ENCODE data around the gene CMBL. TPM values are rescaled to one million over a fixed set of nuclear protein-coding genes. Genes with fewer than 3 reads are reported as not detected.
A peak's percentile ranks its signal among the peaks of the same experiment; 100 is the strongest.

Gene CMBL
- total RNA-seq, 2 experiments from 2014 or later, result 1.2 to 1.4 TPM

- DNase-seq, result no peak
- Mint-ChIP-seq H3K27ac (peak overlapping the region; percentile 81), H3K4me3 (no peak overlapping the region), H3K9me3 (no peaks in the 10 kb centered on the region), H3K4me1 (ENCODE audit: low read depth) (peaks cover 56% of the 10 kb centered on the region), H3K27me3 (no peaks in the 10 kb centered on the region), H3K36me3 (ENCODE audit: low read depth) (peaks cover 70% of the 10 kb centered on the region)
- POLR2A ChIA-PET, result interaction anchor here (0.9 to 1.5 kb wide), 4 partner anchors 10 to 29 kb away, joined by 3 to 6 read pairs (median 3); no protein-coding TSS in a partner anchor
- ATAC-seq, result no peak
- CTCF ChIA-PET, result interaction anchor here (0.6 kb wide), 1 partner anchor 29 kb away, joined by 3 read pairs; no protein-coding TSS in a partner anchor
- TF ChIP-seq, protein P1, sequence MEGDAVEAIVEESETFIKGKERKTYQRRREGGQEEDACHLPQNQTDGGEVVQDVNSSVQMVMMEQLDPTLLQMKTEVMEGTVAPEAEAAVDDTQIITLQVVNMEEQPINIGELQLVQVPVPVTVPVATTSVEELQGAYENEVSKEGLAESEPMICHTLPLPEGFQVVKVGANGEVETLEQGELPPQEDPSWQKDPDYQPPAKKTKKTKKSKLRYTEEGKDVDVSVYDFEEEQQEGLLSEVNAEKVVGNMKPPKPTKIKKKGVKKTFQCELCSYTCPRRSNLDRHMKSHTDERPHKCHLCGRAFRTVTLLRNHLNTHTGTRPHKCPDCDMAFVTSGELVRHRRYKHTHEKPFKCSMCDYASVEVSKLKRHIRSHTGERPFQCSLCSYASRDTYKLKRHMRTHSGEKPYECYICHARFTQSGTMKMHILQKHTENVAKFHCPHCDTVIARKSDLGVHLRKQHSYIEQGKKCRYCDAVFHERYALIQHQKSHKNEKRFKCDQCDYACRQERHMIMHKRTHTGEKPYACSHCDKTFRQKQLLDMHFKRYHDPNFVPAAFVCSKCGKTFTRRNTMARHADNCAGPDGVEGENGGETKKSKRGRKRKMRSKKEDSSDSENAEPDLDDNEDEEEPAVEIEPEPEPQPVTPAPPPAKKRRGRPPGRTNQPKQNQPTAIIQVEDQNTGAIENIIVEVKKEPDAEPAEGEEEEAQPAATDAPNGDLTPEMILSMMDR (IDR thresholded peaks at IDR 0.05), result no peak
- intact Hi-C loops (cut with micrococcal nuclease), result loop anchor here (5.0 kb wide), 1 partner anchor 98 kb away; the partner anchor contains the start of gene MARCHF6
Observed at GRCh38 chr5:10254686-10255085, 53.0 kb downstream of the CMBL start.

DNA sequence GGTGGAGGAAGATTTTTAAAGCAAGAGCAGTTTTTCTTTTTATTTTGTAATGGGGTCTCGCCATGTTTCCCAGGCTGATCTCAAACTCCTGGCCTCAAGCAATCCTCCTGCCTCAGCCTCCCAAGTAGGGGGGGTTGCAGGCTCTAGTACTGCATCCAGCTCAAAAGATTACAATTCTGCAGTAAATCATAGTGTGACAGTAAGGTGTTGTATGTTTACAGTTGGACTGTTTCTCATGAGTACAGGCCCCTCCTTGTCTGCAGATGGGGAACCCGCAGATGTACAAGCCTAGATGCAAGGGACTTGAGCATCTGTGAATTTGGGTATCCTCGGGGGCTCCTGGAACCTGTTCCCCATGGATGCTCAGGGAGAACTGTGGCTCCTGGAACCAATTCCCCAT is 54.3 kb downstream of the CMBL start:
- DNase-seq (no peak), ATAC-seq (no peak)
- H3K4me1 Mint-ChIP-seq (ENCODE audit: low read depth), result peaks cover 60% of the 10 kb centered on the region
- H3K27ac Mint-ChIP-seq, result peak overlapping the region; percentile 81
- no peaks in the 10 kb centered on the region for H3K27me3 Mint-ChIP-seq
- ChIA-PET CTCF (no interaction called here), POLR2A (interaction anchor here (0.6 to 1.5 kb wide), 2 partner anchors 9 to 21 kb away, joined by 3 to 5 read pairs; no protein-coding TSS in a partner anchor)
- H3K36me3 Mint-ChIP-seq (ENCODE audit: low read depth), result peaks cover 61% of the 10 kb centered on the region
- TF ChIP-seq, protein P1 (IDR thresholded peaks at IDR 0.05), result no peak
- H3K4me3 Mint-ChIP-seq, result peak overlapping the region; percentile 34
- intact Hi-C loops (cut with micrococcal nuclease), result loop anchor here (5.0 kb wide), 1 partner anchor 99 kb away; the partner anchor contains the start of gene MARCHF6
- H3K9me3 Mint-ChIP-seq, result no peaks in the 10 kb centered on the region

- CTCF ChIA-PET, result interaction anchor here (1.5 kb wide), 1 partner anchor 32 kb away, joined by 4 read pairs; no protein-coding TSS in a partner anchor
- peaks cover 54% of the 10 kb centered on the region for H3K4me1 Mint-ChIP-seq (ENCODE audit: low read depth)
- ATAC-seq, result no peak
Observed at GRCh38 chr5:10251405-10251804, 56.3 kb downstream of the CMBL start.

DNA sequence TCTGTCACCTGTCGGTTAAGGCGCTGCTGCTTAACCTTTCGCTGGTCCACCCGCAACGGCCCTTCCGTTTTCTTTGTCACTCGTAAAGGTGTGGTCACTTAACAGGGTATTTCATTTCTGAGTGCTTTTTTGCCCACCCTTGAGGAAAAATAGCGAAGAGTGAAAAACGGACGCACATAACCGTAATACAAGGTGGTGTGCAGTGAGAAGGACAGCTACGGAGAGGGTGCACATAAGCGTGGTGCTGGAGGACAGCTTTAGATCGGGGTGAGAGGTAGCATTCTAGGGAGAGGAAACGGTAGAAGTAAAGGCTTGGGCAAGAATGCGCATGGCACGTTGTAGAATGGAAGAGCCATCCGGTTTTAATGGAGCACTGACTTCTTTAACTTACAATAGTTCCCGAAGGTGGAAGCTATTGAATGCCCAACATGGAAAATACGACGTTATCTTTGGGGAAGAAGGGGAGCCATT is 56.9 kb downstream of the CMBL start:
- no peak for ATAC-seq
- ChIA-PET POLR2A (interaction anchor here (0.6 to 3.4 kb wide), 10 partner anchors 9 to 188 kb away, joined by 3 to 26 read pairs (median 5); partner anchors contain the start of gene MARCHF6), CTCF (interaction anchor here (1.1 to 1.6 kb wide), 3 partner anchors 33 to 114 kb away, joined by 3 to 5 read pairs (median 4); partner anchors contain the start of gene MARCHF6)
- intact Hi-C loops (cut with micrococcal nuclease), result loop anchor here (5.0 kb wide), 1 partner anchor 101 kb away; the partner anchor contains the start of gene MARCHF6
- Mint-ChIP-seq H3K36me3 (ENCODE audit: low read depth) (peaks cover 42% of the 10 kb centered on the region), H3K9me3 (no peaks in the 10 kb centered on the region), H3K27ac (peak overlapping the region; percentile 72), H3K4me1 (ENCODE audit: low read depth) (peaks cover 49% of the 10 kb centered on the region), H3K27me3 (no peaks in the 10 kb centered on the region), H3K4me3 (peak overlapping the region; percentile 84)
- TF ChIP-seq, protein P1 (IDR thresholded peaks at IDR 0.05), result no peak
- DNase-seq, result peak; percentile 38

More at GRCh38 chr5:10251405-10251804, 56.3 kb downstream of the CMBL start:
- Mint-ChIP-seq H3K9me3 (no peaks in the 10 kb centered on the region), H3K27ac (peak overlapping the region; percentile 72), H3K36me3 (ENCODE audit: low read depth) (peaks cover 47% of the 10 kb centered on the region), H3K4me3 (peak overlapping the region; percentile 84), H3K27me3 (no peaks in the 10 kb centered on the region)
- DNase-seq, result no peak
- POLR2A ChIA-PET, result interaction anchor here (1.0 to 3.4 kb wide), 8 partner anchors 8 to 187 kb away, joined by 3 to 26 read pairs (median 5); partner anchors contain the start of gene MARCHF6
- TF ChIP-seq, protein P1 (IDR thresholded peaks at IDR 0.05), result no peak
- intact Hi-C loops (cut with micrococcal nuclease), result loop anchor here (5.0 kb wide), 1 partner anchor 101 kb away; the partner anchor contains the start of gene MARCHF6

All from activated CD8-positive, alpha-beta T cell treated with anti-CD3 and anti-CD28 coated beads for 36 hours (primary cell).